Activated T-cell treated with anti-CD3 and anti-CD28 coated beads for 4 hours (primary cell): Measurements from ENCODE around the gene SEMA5B.

Source experiments
- DNase-seq: peaks from one replicate; pipeline ENCODE4 v3.0.0-alpha.2; 2020

The SEMA5B gene

GRCh38 chr3:122991236-122991985 is 36.2 kb downstream of the SEMA5B start:
- DNase-seq, result no peak

GRCh38 chr3:122989856-122990575 is 37.5 kb downstream of the SEMA5B start:
- DNase-seq, result no peak

- DNase-seq, result no peak
Observed at GRCh38 chr3:122988508-122988907, 39.1 kb downstream of the SEMA5B start.

- DNase-seq, result no peak
Observed at GRCh38 chr3:122987736-122988319, 39.7 kb downstream of the SEMA5B start.

GRCh38 chr3:122987231-122987630 is 40.3 kb downstream of the SEMA5B start:
- no peak for DNase-seq

- DNase-seq, result no peak
Observed at GRCh38 chr3:122986693-122987179, 40.8 kb downstream of the SEMA5B start.

GRCh38 chr3:122985539-122985938 is 42.0 kb downstream of the SEMA5B start:
- no peak for DNase-seq

- no peak for DNase-seq
Observed at GRCh38 chr3:122984650-122985049, 42.9 kb downstream of the SEMA5B start.

GRCh38 chr3:122984007-122984406 is 43.6 kb downstream of the SEMA5B start:
- no peak for DNase-seq

- DNase-seq, result no peak
Observed at GRCh38 chr3:122982216-122983185, 45.1 kb downstream of the SEMA5B start.

GRCh38 chr3:122979211-122979610 is 48.4 kb downstream of the SEMA5B start:
- no peak for DNase-seq

- no peak for DNase-seq
Observed at GRCh38 chr3:122978569-122978968, 49.0 kb downstream of the SEMA5B start.

- DNase-seq, result no peak
Observed at GRCh38 chr3:122977746-122978466, 49.7 kb downstream of the SEMA5B start.

- no peak for DNase-seq
Observed at GRCh38 chr3:122975924-122976293, 51.7 kb downstream of the SEMA5B start.

- DNase-seq, result no peak
Observed at GRCh38 chr3:122975163-122975923, 52.2 kb downstream of the SEMA5B start.

- no peak for DNase-seq
Observed at GRCh38 chr3:122974764-122975162, 52.8 kb downstream of the SEMA5B start.

- no peak for DNase-seq
Observed at GRCh38 chr3:122973893-122974615, 53.5 kb downstream of the SEMA5B start.

GRCh38 chr3:122972141-122972540 is 55.4 kb downstream of the SEMA5B start:
- DNase-seq, result no peak

- DNase-seq, result no peak
Observed at GRCh38 chr3:122969585-122970469, 57.7 kb downstream of the SEMA5B start.
